HG03135 (cell line): ENCODE measurements around the gene MALRD1.
"Not testable (repeated sequence)": the region's sequence is repeated elsewhere in the genome, so short reads cannot be mapped to it uniquely, and the experiment has no call there.

Experiments
- ATAC-seq: cut with Tn5 transposase; IDR thresholded peaks from one replicate; pipeline ENCODE4 v1.9.1; 2021; ENCODE audit warnings: mild to moderate bottlenecking, moderate library complexity; ENCODE audit not compliant: unreplicated experiment

The MALRD1 gene

GRCh38 chr10:19480353-19480752 is 431.8 kb downstream of the MALRD1 start:
- no peak for ATAC-seq

DNA sequence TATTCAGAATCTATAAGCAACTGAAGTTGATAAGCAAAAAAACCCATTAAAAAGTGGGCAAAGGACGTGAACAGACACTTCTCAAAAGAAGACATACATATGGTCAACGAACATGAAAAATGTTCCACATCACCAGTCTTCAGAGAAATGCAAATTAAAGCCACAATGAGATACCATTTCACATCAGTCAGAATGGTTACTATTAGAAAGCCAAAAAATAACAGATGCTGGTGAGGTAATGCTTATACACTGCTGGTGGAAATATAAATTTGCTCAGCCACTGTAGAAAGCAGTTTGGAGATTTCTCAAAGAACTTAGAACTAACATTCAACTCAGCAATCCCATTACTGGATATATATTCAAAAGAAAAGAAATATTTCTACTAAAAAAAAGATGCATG is 434.8 kb downstream of the MALRD1 start:
- no peak for ATAC-seq

- no peak for ATAC-seq
Measured at GRCh38 chr10:19488592-19489280, 440.1 kb downstream of the MALRD1 start.

GRCh38 chr10:19491166-19491565 is 442.6 kb downstream of the MALRD1 start:
- ATAC-seq, result no peak

- no peak for ATAC-seq
Measured at GRCh38 chr10:19493917-19494316, 445.3 kb downstream of the MALRD1 start.

DNA sequence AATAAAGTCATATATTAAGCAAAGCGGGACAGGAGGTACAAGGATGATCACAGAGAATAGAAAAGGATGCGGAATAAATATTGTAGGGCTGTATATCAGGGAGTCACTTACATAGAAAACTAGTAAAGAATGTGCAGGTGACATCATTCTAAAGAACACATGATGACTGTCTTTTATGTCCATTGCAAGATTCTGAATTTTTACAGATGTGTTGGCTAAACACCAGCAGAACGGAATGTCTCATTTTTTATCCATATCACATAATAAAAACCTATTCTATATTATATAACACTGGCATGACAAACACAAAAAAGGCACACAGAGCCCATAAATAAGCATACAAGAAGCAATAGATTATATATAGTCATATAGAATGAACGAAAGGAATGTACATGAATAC is 448.4 kb downstream of the MALRD1 start:
- no peak for ATAC-seq

DNA sequence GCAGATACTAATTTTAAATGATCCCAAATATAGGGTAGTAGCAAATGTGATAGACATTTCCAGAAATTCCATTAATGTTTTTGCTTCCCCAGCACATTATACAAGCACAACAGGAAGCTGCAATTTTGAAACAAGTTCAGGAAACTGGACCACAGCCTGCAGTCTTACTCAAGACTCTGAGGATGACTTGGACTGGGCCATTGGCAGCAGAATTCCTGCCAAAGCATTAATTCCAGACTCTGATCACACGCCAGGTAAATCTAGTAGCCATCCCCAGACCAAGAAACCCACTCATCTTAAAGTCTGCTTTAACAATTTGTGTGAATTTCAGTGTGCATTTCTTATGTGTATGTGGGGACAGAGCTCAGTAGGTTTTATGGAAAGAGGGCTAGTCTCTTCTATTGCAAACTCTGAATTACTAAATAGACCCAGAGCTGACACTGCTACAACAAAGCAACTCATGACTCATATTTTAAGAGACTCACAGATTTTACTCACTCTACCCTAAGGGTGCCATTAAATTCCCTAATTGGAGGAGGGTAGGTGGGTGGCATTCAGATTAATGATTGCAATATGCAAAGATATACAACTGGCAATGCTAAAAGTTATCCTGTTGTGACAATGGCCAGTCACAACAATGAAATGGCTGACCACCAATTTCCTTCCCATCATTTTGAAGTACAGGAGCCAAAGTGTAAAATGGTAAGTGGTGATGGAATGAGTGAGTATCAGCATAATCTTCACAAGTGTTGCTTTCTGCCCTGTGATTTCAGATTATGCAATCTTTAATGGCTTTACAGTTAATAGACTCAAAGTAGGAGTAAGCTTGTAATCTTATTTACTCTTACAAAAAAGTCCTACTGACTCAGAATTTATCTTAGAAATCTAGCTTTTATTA is 450.0 kb downstream of the MALRD1 start:
- ATAC-seq, result no peak

DNA sequence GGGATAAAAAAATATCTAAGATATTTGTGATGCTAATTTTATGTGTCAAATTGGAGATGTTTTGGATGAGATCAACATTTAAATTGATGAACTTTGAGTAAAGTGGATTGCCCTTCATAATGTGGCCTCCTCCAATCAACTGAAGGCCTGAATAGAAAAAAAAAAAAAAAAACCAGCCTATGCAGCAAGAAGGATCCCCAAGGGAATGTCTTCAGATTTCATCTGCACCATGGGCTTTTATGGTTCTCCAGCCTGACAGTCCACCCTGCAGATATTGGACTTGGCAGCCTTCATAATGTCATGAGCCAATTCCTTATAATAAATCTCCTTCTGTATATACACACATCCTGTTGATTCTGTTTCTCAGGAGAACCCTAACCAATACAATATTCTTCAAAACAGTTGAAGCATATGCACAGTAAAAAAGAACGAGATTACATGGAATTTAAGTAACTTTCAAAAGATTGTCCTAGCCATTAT is 450.7 kb downstream of the MALRD1 start:
- no peak for ATAC-seq

DNA sequence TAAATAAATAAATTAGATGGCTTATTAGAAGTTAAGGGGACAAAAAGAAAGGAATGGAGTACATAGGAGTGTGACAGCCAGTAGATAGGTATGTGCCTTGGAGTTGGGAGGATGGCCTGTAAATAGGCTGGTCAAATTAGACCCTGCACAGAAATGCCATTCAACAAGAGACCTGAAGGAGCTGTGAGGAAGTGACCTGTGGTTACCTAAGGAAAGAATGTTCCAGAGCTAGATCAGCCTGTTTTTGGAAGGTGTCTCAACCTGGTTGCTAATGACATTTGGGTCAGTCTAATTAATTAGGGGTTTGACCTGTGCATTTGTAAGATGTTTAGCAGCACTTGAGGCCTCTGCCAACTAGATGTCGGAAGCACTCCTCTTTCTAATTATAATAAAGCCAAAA is 452.4 kb downstream of the MALRD1 start:
- ATAC-seq, result no peak

DNA sequence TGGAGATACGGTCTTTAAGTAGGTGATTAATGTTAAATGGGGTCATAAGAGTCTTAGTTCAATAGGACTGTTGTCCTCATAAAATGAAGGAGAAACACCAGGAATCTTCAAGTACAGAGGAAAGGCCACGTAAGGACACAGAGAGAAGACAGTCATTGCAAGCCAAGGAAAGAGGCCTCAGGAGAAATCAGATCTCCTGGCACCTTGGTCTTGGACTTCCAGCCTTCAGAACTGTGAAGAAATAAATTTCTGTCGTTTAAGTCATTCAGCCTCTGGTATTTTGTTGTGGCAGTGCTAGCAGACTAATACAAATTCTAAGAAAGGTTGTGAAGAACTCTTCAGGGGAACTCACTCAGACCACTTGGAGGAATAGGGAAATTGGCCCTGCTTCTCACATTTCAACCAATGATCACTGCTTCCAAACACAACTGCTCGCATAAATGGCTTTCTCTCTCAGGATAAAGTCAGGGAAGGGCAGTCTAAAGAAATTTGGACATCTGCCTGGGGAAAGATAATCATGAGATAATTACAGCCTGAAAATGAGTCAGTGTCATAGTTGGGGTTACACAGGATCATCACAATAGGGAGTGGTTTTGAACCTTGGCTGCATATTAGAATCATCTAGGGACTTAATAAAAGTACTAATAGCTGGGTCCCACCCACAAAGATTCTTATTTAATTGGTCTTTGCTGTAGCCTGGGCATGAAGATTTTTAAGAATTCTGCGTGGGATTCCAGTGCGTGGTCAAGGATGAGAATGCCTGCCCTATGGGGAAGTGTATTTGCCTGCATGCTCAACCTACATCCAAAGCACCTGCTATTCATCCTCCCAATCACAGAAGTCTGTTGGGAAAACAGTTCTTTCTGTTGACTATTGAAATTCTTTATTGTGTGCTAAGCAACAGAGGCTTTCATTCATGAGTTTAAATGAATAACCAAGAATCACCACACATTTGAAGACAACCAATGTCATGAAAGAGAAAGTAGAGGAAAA is 457.0 kb downstream of the MALRD1 start:
- no peak for ATAC-seq

DNA sequence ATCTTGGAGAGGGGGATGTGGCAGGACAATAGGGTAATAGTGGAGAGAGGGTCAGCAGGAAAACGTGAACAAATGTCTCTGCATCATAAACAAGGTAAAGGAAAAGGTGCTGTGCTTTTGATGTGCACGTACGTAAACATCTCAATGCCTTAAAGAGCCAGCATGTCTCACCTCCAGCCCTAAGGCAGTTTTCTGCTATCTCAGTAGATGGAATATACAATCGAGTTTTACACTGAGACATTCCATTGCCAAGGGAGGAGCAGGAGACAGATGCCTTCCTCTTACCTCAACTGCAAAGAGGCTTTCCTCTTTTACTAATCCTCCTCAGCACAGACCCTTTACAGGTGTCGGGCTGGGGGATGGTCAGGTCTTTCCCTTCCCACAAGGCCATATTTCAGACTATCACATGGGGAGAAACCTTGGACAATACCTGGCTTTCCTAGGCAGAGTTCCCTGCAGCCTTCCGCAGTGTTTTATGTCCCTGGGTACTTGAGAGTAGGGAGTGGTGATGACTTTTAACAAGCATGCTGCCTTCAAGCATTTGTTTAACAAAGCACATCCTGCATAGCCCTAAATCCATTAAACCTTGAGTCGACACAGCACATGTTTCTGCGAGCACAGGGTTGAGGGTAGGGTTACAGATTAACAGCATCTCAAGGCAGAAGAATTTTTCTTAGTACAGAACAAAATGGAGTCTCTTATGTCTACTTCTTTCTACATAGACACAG is 461.6 kb downstream of the MALRD1 start:
- not testable (repeated sequence) for ATAC-seq

GRCh38 chr10:19518109-19518508 is 469.5 kb downstream of the MALRD1 start:
- ATAC-seq, result no peak

DNA sequence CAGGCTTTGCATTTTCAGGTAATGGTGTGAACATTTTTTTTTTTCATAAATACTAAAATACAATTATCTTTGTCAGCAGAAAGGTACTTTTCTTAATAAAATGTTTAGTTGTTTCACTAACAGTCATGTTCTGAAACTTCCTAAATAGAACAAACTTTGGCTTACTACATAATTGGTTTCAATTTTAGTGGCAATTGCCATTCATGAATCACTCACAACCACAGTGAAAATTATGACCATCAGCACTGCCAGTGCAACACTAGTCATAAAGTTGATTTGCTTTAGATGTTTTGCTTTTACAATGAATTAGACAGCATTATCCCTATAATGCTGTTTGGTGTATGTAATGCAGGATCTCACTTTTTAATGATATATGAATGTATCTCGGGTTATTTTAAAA is 470.0 kb downstream of the MALRD1 start:
- ATAC-seq, result no peak

DNA sequence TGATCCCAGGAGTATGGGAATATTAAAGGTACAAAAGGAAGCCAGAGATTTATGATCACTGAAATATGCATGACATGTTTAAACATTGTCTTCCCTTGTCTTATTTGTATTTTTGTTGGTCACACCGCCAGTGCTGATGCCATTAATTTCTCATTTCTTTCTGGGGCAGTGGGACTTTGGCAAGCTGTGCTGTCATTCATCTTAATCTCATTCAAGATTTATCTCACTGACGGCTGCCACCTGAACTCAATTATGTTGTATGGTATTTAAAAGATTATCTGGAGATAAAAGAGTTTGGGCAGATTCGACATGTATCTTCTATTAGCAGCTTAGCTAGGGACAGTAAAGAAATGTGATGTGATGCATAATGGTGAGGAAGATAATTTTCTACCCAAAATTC is 482.7 kb downstream of the MALRD1 start:
- no peak for ATAC-seq

DNA sequence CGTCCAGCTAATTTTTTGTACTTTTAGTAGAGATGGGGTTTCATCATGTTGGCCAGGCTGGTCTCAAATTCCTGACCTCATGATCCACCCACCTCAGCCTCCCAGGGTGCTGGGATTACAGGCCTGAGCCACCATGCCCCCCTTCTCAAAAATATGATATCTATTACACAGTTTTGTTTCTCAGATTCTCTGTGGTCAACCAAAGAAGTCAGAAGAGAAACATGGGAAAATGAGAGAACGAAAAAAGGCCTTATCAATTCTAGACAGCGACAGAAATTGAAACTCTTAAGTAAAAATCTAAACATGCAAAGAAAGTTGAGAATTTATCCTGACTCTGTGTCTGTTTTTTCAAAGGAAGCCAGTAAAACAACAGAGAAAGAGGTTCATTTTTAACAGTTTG is 483.8 kb downstream of the MALRD1 start:
- ATAC-seq, result no peak

- ATAC-seq, result no peak
Measured at GRCh38 chr10:19541299-19541698, 492.7 kb downstream of the MALRD1 start.

DNA sequence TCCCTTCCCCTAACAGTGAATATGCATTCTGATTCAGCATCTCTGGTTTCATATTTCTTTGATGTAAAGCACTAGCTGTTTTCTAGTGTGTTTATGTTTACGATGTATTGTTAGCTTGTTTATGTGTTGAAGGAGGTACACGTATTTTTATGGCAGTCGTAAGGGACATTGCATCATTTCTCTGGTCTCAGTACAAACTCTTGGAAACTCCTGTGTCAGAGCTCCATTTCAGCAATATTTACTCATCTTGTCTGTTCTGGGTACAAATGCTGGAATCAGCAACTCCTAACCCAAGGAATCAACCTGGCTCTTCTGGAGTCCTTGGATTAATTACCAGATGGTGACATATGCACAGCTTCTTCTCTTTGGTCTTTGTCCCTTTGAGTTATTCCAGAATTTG is 497.6 kb downstream of the MALRD1 start:
- ATAC-seq, result no peak

- ATAC-seq, result no peak
Measured at GRCh38 chr10:19549503-19549902, 500.9 kb downstream of the MALRD1 start.

DNA sequence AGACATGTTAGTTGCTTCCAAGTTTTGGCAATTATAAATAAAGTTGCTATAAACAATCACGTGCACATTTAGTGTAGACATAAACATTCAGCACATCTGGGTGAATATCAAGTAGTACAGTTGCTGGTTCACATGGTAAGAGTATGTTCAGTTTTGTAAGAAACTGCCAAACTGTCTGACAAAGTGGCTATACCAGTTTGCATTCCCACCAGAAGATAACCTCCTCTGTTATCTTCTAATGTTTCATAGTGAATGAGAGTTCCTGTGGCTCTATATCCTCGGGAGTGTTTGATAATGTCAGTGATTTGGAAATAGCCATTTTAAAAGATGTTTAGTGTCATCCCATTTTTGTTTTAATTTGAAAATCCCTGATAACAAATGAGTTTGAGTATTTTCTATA is 508.1 kb downstream of the MALRD1 start:
- no peak for ATAC-seq

DNA sequence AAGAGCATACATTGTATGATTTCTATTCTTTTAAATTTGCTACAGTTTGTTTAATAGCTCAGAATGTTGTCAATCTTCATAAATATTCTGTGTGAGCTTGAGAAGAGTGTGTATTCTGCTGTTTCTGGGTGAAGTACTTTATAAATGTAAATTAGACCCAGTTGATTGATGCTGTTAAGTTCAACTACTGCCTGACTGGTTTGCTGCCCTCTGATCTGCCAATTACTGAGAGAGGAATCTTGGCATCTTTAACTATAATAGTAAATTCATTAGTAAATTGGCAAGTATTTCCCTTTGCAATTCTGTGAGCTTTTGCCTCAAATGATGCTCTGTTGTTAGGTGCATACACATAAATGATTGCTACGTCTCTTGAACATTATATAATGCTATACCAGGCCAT is 512.6 kb downstream of the MALRD1 start:
- no peak for ATAC-seq
